ENCODE data around the gene CBFA2T3. TPM values are rescaled to one million over a fixed set of nuclear protein-coding genes. Genes with fewer than 3 reads are reported as not detected.
A peak's percentile ranks its signal among the peaks of the same experiment; 100 is the strongest.
"Not testable (repeated sequence)": the region's sequence is repeated elsewhere in the genome, so short reads cannot be mapped to it uniquely, and the experiment has no call there.

The CBFA2T3 gene
- total RNA-seq, 4 donors from 2014 or later = 4.0 to 18.5 (median 5.5) TPM

DNA sequence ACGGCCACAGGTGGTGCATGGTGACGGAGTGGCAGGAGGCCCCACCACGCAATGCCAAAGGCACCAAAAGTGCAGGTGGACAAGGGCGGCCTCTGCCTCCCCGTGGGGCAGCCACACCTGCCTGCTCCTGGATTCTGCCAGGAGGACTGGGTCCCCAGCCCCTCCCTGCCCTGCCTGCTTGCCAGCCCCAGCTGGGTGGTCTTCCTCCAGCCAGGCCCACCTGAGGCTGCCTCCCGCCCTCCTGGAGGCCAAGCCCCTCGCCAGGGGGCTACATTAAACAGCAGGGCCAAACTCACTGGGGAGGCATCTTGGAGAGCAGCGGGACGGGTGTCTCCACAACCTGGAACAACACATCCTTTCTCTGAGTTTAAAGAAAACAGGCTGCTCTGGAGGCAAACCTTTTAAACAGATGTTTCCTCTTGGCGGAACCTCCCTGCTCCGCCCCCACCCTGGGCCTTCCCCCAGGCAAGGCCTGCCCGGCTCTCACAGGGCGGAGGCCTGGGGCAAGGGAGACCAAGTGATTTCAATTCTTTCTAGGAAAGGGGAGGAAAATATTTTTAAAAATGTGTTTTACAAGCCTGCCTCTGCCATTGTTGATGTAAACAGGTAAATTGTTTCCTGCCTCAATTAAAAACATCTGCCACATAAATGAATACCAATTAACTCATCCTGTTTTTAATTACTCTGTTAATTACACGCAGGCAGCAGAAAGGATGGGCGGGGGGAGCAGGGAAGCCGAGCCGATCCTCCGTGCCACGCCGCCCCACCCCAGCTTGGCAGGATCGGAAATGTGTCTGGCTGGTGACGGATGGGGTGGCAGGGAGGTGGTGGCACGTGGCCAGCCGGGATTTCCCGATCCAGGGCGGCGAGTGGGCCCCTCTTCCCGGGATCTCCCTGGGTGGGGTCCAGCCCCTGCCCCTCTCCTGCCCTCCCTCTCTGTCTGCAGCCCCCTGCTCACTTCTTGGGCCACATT is 56.1 kb downstream of the CBFA2T3 start:
- no peak overlapping the region for H3K4me3 ChIP-seq
- peak; percentile 70 for DNase-seq
- intact Hi-C loops (cut with DNase I; ENCODE audit: low total_unique reads) = no loop called here
- H3K36me3 ChIP-seq = no peaks in the 10 kb centered on the region
- WGBS, 2 donors (ENCODE audit: low coverage in 1 of 2) = 9 to 20% methylated on average over 7 to 27 of the region's 28 CpGs
- peaks cover 12% of the 10 kb centered on the region for H3K27me3 ChIP-seq
- in situ Hi-C loops (cut with MboI; ENCODE audit: low pct_ligation_motif_present in 1 of 4, low pct_unique_long_range_greater_than_20kb in 1 of 4, low sequenced_read_pairs in 3 of 4) = no loop called here
- TF ChIP-seq EP300 (IDR thresholded peaks at IDR 0.05; ENCODE audit: low read depth) (no peak), POLR2A (IDR thresholded peaks at IDR 0.05) (no peak), POLR2AphosphoS5 (IDR thresholded peaks at IDR 0.05) (peak in 2 of 3 donors; percentile 8 to 32)
- H3K4me1 ChIP-seq = peaks cover 11 to 37% (median 23%) of the 10 kb centered on the region in 4 donors
- H3K9me3 ChIP-seq = no peaks in the 10 kb centered on the region
- H3K27ac ChIP-seq = peak overlapping the region; percentile 46 to 79 (median 64)

DNA sequence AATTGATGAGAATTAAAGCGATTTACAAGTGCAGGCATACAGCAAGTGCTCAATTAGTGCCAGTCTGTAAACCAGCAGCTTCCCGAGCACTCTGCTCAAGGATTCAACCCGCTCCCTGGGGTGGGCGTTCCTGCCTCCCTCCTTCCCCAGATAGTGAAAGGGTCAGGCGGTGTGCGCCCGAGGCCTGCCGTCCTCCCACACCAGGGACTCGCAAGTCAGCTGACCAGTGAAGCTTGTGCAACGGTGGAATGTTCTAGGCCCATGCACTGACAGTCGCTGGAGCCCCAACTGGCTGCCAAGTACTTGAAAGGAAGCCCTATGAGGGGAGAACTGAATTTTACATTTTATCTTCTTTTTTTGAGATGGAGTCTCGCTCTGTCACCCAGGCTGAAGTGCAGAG is 57.1 kb downstream of the CBFA2T3 start:
- Histone ChIP-seq H3K4me3 (no peak overlapping the region), H3K4me1 (peaks cover 11 to 32% (median 23%) of the 10 kb centered on the region in 4 donors), H3K9me3 (no peaks in the 10 kb centered on the region), H3K36me3 (no peaks in the 10 kb centered on the region), H3K27ac (peak overlapping the region in 1 of 4 donors; percentile 79), H3K27me3 (peaks cover 10% of the 10 kb centered on the region)
- in situ Hi-C loops (cut with MboI; ENCODE audit: low pct_ligation_motif_present in 1 of 4, low pct_unique_long_range_greater_than_20kb in 1 of 4, low sequenced_read_pairs in 3 of 4) (no loop called here), intact Hi-C loops (cut with DNase I; ENCODE audit: low total_unique reads) (no loop called here)
- TF ChIP-seq POLR2A (IDR thresholded peaks at IDR 0.05) (no peak), POLR2AphosphoS5 (IDR thresholded peaks at IDR 0.05) (no peak), EP300 (IDR thresholded peaks at IDR 0.05; ENCODE audit: low read depth) (no peak)
- TF ChIP-seq, protein P1, sequence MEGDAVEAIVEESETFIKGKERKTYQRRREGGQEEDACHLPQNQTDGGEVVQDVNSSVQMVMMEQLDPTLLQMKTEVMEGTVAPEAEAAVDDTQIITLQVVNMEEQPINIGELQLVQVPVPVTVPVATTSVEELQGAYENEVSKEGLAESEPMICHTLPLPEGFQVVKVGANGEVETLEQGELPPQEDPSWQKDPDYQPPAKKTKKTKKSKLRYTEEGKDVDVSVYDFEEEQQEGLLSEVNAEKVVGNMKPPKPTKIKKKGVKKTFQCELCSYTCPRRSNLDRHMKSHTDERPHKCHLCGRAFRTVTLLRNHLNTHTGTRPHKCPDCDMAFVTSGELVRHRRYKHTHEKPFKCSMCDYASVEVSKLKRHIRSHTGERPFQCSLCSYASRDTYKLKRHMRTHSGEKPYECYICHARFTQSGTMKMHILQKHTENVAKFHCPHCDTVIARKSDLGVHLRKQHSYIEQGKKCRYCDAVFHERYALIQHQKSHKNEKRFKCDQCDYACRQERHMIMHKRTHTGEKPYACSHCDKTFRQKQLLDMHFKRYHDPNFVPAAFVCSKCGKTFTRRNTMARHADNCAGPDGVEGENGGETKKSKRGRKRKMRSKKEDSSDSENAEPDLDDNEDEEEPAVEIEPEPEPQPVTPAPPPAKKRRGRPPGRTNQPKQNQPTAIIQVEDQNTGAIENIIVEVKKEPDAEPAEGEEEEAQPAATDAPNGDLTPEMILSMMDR (IDR thresholded peaks at IDR 0.05) = no peak
- no peak for DNase-seq
- 90 to 94% methylated on average over 2 to 12 of the region's 12 CpGs for WGBS, 2 donors (ENCODE audit: low coverage in 1 of 2)

GRCh38 chr16:88918896-88919295 is 58.1 kb downstream of the CBFA2T3 start:
- H3K36me3 ChIP-seq; H3K9me3 ChIP-seq; DNase-seq; intact Hi-C loops (cut with DNase I; ENCODE audit: low total_unique reads); in situ Hi-C loops (cut with MboI; ENCODE audit: low pct_ligation_motif_present in 1 of 4, low pct_unique_long_range_greater_than_20kb in 1 of 4, low sequenced_read_pairs in 3 of 4); H3K4me3 ChIP-seq; H3K27me3 ChIP-seq; H3K27ac ChIP-seq: not testable (repeated sequence)
- 81 to 97% methylated on average over 6 to 8 of the region's 8 CpGs for WGBS, 2 donors (ENCODE audit: low coverage in 1 of 2)
- H3K4me1 ChIP-seq = peaks cover 11 to 25% (median 23%) of the 10 kb centered on the region in 4 donors

DNA sequence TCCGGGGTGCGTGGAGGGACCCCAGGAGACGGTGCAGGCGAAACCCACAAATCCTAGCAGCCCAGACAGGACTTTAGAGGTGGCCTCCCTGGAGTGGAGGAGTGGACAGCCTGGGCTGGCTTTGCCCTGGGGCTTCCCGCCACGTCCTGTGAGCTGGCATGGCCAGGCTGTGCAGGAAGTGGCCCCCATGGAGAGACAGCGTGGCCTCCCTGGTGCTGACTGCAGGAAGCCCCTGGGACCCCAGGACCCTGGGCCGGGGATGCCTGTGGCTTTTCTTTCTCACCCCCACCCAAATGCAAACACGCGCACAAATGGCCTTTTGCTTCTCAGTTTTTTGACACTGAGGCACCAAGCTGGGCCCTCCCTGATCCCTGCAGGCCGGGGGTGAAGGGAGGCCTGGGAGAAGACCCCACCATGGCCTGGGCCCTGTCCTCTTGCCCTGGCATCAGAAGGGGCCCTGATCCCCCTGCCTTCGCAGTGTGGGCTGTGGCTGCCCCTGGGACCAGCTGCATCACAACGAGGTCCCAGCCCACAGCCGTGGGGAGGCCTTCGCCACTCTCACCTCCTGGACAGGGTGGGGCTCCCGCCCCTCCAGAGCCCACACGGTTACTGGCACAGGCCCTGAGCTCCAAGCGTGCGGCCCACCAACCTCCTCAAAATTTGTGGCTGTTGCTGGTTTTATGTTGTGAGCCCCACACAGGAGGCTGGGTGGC is 58.9 kb downstream of the CBFA2T3 start:
- no peaks in the 10 kb centered on the region for H3K9me3 ChIP-seq
- no peak overlapping the region for H3K4me3 ChIP-seq
- H3K4me1 ChIP-seq = peaks cover 11 to 23% (median 22%) of the 10 kb centered on the region in 4 donors
- in situ Hi-C loops (cut with MboI; ENCODE audit: low pct_ligation_motif_present in 1 of 4, low pct_unique_long_range_greater_than_20kb in 1 of 4, low sequenced_read_pairs in 3 of 4) (no loop called here), intact Hi-C loops (cut with DNase I; ENCODE audit: low total_unique reads) (no loop called here)
- no peak for TF ChIP-seq POLR2AphosphoS5 (IDR thresholded peaks at IDR 0.05)
- TF ChIP-seq, protein P1 (IDR thresholded peaks at IDR 0.05) = no peak
- TF ChIP-seq EP300 (IDR thresholded peaks at IDR 0.05; ENCODE audit: low read depth) = no peak
- no peak for TF ChIP-seq POLR2A (IDR thresholded peaks at IDR 0.05)
- H3K27ac ChIP-seq = no peak overlapping the region
- 90% methylated on average over 11 of the region's 19 CpGs; no CpG with 5 or more reads in 1 of the 2 donors for WGBS, 2 donors (ENCODE audit: low coverage in 1 of 2)
- H3K27me3 ChIP-seq = no peaks in the 10 kb centered on the region
- DNase-seq = no peak
- no peaks in the 10 kb centered on the region for H3K36me3 ChIP-seq
